Keratinocyte (primary cell): Measurements from ENCODE around the gene DSCAM.
"Not testable (repeated sequence)": the region's sequence is repeated elsewhere in the genome, so short reads cannot be mapped to it uniquely, and the experiment has no call there.

Experiments
- CTCF ChIP-seq, 3 experiments: IDR thresholded peaks in 1 of 3; conservative IDR thresholded peaks in 1 of 3; optimal IDR thresholded peaks in 1 of 3; 2 replicates in 2 of 3; 3 replicates in 1 of 3; pipeline versions ENCODE3 to v1.5.1; 2011; ENCODE audit warnings: low read length in 3 of 3, mild to moderate bottlenecking in 3 of 3, moderate library complexity in 2 of 3, control low read depth in 1 of 3, inconsistent platforms in 1 of 3; ENCODE audit not compliant: insufficient read depth in 2 of 3; ENCODE audit errors: extremely low read depth in 1 of 3
- EZH2 ChIP-seq: IDR thresholded peaks from one replicate; pipeline ENCODE4 v1.6.1; 2012; ENCODE audit warnings: inconsistent platforms, mild to moderate bottlenecking, low read length, moderate library complexity

DNA sequence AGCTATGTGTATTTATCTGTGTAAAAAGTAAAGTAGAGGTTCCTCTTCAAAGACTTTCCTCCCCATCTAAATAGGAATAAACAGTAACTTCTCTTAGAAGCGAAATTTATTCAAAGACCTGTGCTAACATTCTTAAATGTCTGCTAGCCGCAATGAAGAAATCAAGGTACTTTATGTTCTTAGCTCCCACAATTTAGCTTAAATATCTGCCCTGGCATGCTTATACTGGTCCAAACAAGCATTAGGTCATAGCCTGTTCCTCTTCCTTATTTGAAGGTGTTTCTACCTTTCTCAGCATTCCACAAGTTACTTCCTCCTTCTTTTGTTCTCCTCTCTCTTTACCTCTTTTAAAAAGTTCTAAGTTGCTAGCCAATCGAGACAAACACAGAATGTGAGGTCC, 588.5 kb downstream of the DSCAM start:
- not testable (repeated sequence) for TF ChIP-seq CTCF (optimal IDR thresholded peaks at IDR 0.05 in 1 of 3, IDR thresholded peaks at IDR 0.05 in 1 of 3, conservative IDR thresholded peaks at IDR 0.05 in 1 of 3; ENCODE audit: extremely low read depth in 1 of 3, insufficient read depth in 2 of 3, low read length in 3 of 3); EZH2
